Measurements from ENCODE around the gene FAM216A. TPM values are rescaled to one million over a fixed set of nuclear protein-coding genes. Genes with fewer than 3 reads are reported as not detected.

The FAM216A gene
- total and polyA plus RNA-seq, 9 of the 15 experiments (the other 6 are each of a cell fraction or from before 2014, with no cell fraction given) = 17.2 to 96.9 (median 48.5) TPM

DNA sequence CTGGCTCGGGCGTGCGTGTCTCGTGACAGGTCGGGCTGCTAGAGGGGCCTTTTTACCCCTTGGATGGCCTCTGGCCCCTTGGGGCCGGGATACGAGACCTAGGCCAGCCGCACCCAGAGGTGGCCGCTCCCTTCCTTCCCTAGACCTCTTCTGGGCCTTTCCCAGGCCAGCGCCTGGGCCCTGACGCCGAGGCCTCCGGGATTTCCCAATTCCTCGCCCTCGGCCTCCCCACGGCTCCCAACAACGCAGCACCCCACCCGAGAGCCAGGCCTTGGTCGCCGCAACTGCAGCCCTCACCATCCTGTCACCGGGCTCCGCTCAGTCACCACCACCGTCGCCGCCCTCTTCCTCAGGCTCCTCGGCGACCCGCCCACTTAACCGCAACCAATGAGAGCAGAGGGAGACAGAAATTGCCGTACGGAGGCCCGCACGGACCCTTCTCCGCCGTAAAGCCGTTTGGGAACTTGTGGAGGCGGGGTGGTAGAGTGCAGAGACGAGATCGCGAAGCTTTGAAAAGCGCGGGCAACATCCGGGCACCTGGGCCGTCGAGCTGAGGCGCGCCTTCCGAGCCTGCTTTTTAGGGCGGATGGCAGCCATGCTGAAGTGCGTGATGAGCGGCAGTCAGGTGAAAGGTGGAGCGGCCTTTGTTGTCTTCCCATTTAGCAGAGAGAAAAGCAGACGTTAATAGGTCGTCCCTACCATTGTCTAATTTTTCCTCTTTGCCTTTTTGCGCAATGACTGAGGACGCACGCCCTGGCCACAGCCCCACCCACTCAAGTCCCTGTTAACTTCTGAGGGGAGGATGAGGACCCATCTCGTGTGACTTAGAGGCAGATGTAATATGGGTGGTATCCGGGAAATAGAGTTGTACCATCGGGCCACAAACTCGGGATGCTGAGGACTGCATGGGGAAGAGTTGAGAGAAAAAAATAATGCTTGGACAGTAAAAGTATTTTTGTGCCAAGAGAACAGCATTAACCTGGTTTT lies 33.4 kb downstream of the FAM216A start, which contains the start of the genes RAD9B and VPS29 (continued):
- TF ChIP-seq, protein P1, sequence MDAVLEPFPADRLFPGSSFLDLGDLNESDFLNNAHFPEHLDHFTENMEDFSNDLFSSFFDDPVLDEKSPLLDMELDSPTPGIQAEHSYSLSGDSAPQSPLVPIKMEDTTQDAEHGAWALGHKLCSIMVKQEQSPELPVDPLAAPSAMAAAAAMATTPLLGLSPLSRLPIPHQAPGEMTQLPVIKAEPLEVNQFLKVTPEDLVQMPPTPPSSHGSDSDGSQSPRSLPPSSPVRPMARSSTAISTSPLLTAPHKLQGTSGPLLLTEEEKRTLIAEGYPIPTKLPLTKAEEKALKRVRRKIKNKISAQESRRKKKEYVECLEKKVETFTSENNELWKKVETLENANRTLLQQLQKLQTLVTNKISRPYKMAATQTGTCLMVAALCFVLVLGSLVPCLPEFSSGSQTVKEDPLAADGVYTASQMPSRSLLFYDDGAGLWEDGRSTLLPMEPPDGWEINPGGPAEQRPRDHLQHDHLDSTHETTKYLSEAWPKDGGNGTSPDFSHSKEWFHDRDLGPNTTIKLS (IDR thresholded peaks at IDR 0.05; ENCODE audit: borderline replicate concordance, low read depth) = peak; percentile 96
- no peak for TF ChIP-seq BCL6 (CRISPR knock-in tag; IDR thresholded peaks at IDR 0.05)
- TF ChIP-seq ZBTB1 (CRISPR knock-in tag; IDR thresholded peaks at IDR 0.05; ENCODE audit: borderline replicate concordance, low read depth) = peak; percentile 85; the same call in 1 of the 2 replicates
- TF ChIP-seq, protein P2, sequence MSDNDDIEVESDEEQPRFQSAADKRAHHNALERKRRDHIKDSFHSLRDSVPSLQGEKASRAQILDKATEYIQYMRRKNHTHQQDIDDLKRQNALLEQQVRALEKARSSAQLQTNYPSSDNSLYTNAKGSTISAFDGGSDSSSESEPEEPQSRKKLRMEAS (CRISPR knock-in tag; IDR thresholded peaks at IDR 0.05) = peak; percentile 100
- TF ChIP-seq ZBED1 (IDR thresholded peaks at IDR 0.05) = peak; percentile 68
- no peak for TF ChIP-seq ZNF785 (CRISPR knock-in tag; IDR thresholded peaks at IDR 0.05)
- TF ChIP-seq SRSF1 (IDR thresholded peaks at IDR 0.05; ENCODE audit: low read depth, low read length) = 0 out of 2 replicates have a peak, but pooled peaks have one; percentile 48
- TF ChIP-seq, protein P3, sequence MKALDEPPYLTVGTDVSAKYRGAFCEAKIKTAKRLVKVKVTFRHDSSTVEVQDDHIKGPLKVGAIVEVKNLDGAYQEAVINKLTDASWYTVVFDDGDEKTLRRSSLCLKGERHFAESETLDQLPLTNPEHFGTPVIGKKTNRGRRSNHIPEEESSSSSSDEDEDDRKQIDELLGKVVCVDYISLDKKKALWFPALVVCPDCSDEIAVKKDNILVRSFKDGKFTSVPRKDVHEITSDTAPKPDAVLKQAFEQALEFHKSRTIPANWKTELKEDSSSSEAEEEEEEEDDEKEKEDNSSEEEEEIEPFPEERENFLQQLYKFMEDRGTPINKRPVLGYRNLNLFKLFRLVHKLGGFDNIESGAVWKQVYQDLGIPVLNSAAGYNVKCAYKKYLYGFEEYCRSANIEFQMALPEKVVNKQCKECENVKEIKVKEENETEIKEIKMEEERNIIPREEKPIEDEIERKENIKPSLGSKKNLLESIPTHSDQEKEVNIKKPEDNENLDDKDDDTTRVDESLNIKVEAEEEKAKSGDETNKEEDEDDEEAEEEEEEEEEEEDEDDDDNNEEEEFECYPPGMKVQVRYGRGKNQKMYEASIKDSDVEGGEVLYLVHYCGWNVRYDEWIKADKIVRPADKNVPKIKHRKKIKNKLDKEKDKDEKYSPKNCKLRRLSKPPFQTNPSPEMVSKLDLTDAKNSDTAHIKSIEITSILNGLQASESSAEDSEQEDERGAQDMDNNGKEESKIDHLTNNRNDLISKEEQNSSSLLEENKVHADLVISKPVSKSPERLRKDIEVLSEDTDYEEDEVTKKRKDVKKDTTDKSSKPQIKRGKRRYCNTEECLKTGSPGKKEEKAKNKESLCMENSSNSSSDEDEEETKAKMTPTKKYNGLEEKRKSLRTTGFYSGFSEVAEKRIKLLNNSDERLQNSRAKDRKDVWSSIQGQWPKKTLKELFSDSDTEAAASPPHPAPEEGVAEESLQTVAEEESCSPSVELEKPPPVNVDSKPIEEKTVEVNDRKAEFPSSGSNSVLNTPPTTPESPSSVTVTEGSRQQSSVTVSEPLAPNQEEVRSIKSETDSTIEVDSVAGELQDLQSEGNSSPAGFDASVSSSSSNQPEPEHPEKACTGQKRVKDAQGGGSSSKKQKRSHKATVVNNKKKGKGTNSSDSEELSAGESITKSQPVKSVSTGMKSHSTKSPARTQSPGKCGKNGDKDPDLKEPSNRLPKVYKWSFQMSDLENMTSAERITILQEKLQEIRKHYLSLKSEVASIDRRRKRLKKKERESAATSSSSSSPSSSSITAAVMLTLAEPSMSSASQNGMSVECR (CRISPR knock-in tag; IDR thresholded peaks at IDR 0.05) = peak; percentile 78
- no peak for TF ChIP-seq ZNF253 (CRISPR knock-in tag; conservative IDR thresholded peaks at IDR 0.05)
- no peak for TF ChIP-seq HDAC3 (IDR thresholded peaks at IDR 0.05; ENCODE audit: borderline replicate concordance, partially characterized antibody)
- TF ChIP-seq SMAD2 (IDR thresholded peaks at IDR 0.05; ENCODE audit: low read depth, low read length) = no peak
- no peak for TF ChIP-seq STAT5B (CRISPR knock-in tag; IDR thresholded peaks at IDR 0.05)
- peak; percentile 90 for TF ChIP-seq NBN (IDR thresholded peaks at IDR 0.05; ENCODE audit: low read depth)
- no peak for TF ChIP-seq BRF1 (IDR thresholded peaks at IDR 0.05; ENCODE audit: borderline replicate concordance, extremely low read depth, insufficient read length)
- peak; percentile 80; the same call in 1 of the 2 replicates for TF ChIP-seq JUN (IDR thresholded peaks at IDR 0.05; ENCODE audit: borderline replicate concordance, low read depth, low read length)
- peak; percentile 91; the same call in 1 of the 2 replicates for TF ChIP-seq JUN (CRISPR knock-in tag; IDR thresholded peaks at IDR 0.05; ENCODE audit: borderline replicate concordance)
- no peak for TF ChIP-seq XRCC3 (IDR thresholded peaks at IDR 0.05)
- TF ChIP-seq, protein P4, sequence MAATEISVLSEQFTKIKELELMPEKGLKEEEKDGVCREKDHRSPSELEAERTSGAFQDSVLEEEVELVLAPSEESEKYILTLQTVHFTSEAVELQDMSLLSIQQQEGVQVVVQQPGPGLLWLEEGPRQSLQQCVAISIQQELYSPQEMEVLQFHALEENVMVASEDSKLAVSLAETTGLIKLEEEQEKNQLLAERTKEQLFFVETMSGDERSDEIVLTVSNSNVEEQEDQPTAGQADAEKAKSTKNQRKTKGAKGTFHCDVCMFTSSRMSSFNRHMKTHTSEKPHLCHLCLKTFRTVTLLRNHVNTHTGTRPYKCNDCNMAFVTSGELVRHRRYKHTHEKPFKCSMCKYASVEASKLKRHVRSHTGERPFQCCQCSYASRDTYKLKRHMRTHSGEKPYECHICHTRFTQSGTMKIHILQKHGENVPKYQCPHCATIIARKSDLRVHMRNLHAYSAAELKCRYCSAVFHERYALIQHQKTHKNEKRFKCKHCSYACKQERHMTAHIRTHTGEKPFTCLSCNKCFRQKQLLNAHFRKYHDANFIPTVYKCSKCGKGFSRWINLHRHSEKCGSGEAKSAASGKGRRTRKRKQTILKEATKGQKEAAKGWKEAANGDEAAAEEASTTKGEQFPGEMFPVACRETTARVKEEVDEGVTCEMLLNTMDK (IDR thresholded peaks at IDR 0.05; ENCODE audit: borderline replicate concordance, insufficient read depth, low read depth, low read length, poor library complexity, severe bottlenecking) = no peak
- TF ChIP-seq BDP1 (IDR thresholded peaks at IDR 0.05; ENCODE audit: insufficient read depth, insufficient read length) = no peak

Measured in K562 (cell line).